CD14-positive monocyte (primary cell): ENCODE measurements around the gene EPS8L1. TPM values are rescaled to one million over a fixed set of nuclear protein-coding genes. Genes with fewer than 3 reads are reported as not detected.

Experiments used
- DNase-seq, 3 donors: peaks; one replicate each; pipeline ENCODE4 v3.0.0-alpha.2; 2011 to 2022
- H2AFZ ChIP-seq: 2 replicates; pipeline ENCODE4 v1.6.0; 2012; ENCODE audit warnings: mild to moderate bottlenecking, low read depth, low read length, inconsistent platforms; ENCODE audit not compliant: insufficient read depth, poor library complexity, severe bottlenecking
- H3K27ac ChIP-seq, 2 donors: 1 replicate in 1 of 2; 2 replicates in 1 of 2; pipeline ENCODE4 v1.5.1; 2012 to 2013; ENCODE audit warnings: low read length in 2 of 2, control low read depth in 1 of 2, inconsistent platforms in 1 of 2, low read depth in 1 of 2, mild to moderate bottlenecking in 1 of 2
- H3K27me3 ChIP-seq, 2 donors: one replicate each; pipeline versions ENCODE4 v1.6.0 to v1.6.1; 2011 to 2013; ENCODE audit warnings: low read length in 2 of 2; ENCODE audit not compliant: control insufficient read depth in 2 of 2, insufficient read depth in 2 of 2
- H3K36me3 ChIP-seq, 2 donors: replicated peaks in 1 of 2; 1 replicate in 1 of 2; 2 replicates in 1 of 2; pipeline versions ENCODE4 v1.5.1 to v1.6.1; 2012 to 2013; ENCODE audit warnings: low read length in 2 of 2, control low read depth in 1 of 2, inconsistent platforms in 1 of 2, mild to moderate bottlenecking in 1 of 2; ENCODE audit not compliant: insufficient read depth in 2 of 2, control insufficient read depth in 1 of 2
- H3K4me1 ChIP-seq, 2 donors: 1 replicate in 1 of 2; 2 replicates in 1 of 2; pipeline versions ENCODE4 v1.5.1 to v1.6.1; 2012 to 2013; ENCODE audit warnings: low read length in 2 of 2, control low read depth in 1 of 2, inconsistent platforms in 1 of 2, mild to moderate bottlenecking in 1 of 2, moderate library complexity in 1 of 2; ENCODE audit not compliant: insufficient read depth in 2 of 2, control insufficient read depth in 1 of 2
- H3K4me2 ChIP-seq: replicated peaks from 2 replicates; pipeline ENCODE3; 2012; ENCODE audit warnings: low read length, moderate library complexity, mild to moderate bottlenecking; ENCODE audit not compliant: poor library complexity, severe bottlenecking; ENCODE audit errors: extremely low read depth
- H3K4me3 ChIP-seq, 3 experiments: fragments of 200-600 bp in 1 of 3; sonication (generic) in 1 of 3; replicated peaks in 1 of 3; 1 replicate in 2 of 3; 2 replicates in 1 of 3; pipeline ENCODE4 v1.5.1; 2011 to 2013; ENCODE audit warnings: low read length in 3 of 3, mild to moderate bottlenecking in 3 of 3, control low read depth in 2 of 3, low read depth in 2 of 3, inconsistent platforms in 1 of 3, moderate library complexity in 1 of 3
- H3K79me2 ChIP-seq: 2 replicates; pipeline ENCODE4 v1.6.0; 2012; ENCODE audit warnings: mild to moderate bottlenecking, control low read depth, inconsistent platforms, low read length, moderate library complexity; ENCODE audit not compliant: insufficient read depth
- H3K9ac ChIP-seq: 2 replicates; pipeline ENCODE4 v1.6.0; 2017; ENCODE audit warnings: low read length, mild to moderate bottlenecking; ENCODE audit not compliant: insufficient read depth, poor library complexity, severe bottlenecking
- H3K9me3 ChIP-seq, 2 donors: replicated peaks in 1 of 2; 1 replicate in 1 of 2; 2 replicates in 1 of 2; pipeline versions ENCODE4 v1.5.1 to v1.6.1; 2012 to 2013; ENCODE audit warnings: low read length in 2 of 2, control low read depth in 1 of 2; ENCODE audit not compliant: control insufficient read depth in 1 of 2, insufficient read depth in 1 of 2
- H4K20me1 ChIP-seq: 2 replicates; pipeline ENCODE4 v1.6.0; 2012; ENCODE audit warnings: mild to moderate bottlenecking, low read length, control low read depth, moderate library complexity; ENCODE audit not compliant: insufficient read depth
- H3K27ac Mint-ChIP-seq, 7 donors: one replicate each; pipeline ENCODE4 v1.8.0; 2020; ENCODE audit warnings: mild to moderate bottlenecking in 7 of 7, mixed read lengths in 7 of 7, moderate library complexity in 6 of 7, inconsistent platforms in 2 of 7
- H3K27me3 Mint-ChIP-seq, 3 donors: one replicate each; pipeline ENCODE4 v1.8.0; 2021 to 2022; ENCODE audit warnings: low read depth in 3 of 3, mild to moderate bottlenecking in 3 of 3, mixed read lengths in 3 of 3, moderate library complexity in 3 of 3, inconsistent platforms in 1 of 3
- H3K36me3 Mint-ChIP-seq, 2 donors: one replicate each; pipeline ENCODE4 v1.8.0; 2020; ENCODE audit warnings: mixed read lengths in 2 of 2, inconsistent platforms in 1 of 2, mild to moderate bottlenecking in 1 of 2
- H3K4me1 Mint-ChIP-seq: one replicate; pipeline ENCODE4 v1.8.0; 2020; ENCODE audit warnings: mild to moderate bottlenecking, mixed read lengths
- H3K4me3 Mint-ChIP-seq, 2 donors: one replicate each; pipeline ENCODE4 v1.8.0; 2020; ENCODE audit warnings: mild to moderate bottlenecking in 2 of 2, mixed read lengths in 2 of 2, moderate library complexity in 1 of 2
- H3K9me3 Mint-ChIP-seq, 7 donors: one replicate each; pipeline ENCODE4 v1.8.0; 2020 to 2022; ENCODE audit warnings: mixed read lengths in 7 of 7, mild to moderate bottlenecking in 6 of 7, moderate library complexity in 6 of 7, inconsistent platforms in 2 of 7
- WGBS: methylation state at CpG from one replicate; pipeline ENCODE4 v1.1.5; 2013; ENCODE audit warnings: missing lambda C conversion rate; ENCODE audit not compliant: insufficient coverage; 5-methylcytosine and 5-hydroxymethylcytosine counted together
- intact Hi-C, 2 donors: fragments of 100-400 bp; cut with micrococcal nuclease; formaldehyde crosslinking; loops; one replicate each; pipeline versions ENCODE4 v1.15.0 to v1.15.1; 2023
- polyA plus RNA-seq, 3 donors: library from polyadenylated mRNA; depleted of rRNA in 1 of 3; unstranded in 2 of 3; stranded (reverse) in 1 of 3; fragments of 300-500 nt in 2 of 3; fragments of >200 nt in 1 of 3; fragmentation: Illumina TruSeq in 2 of 3; gene quantifications; 1 replicate in 2 of 3; 2 replicates in 1 of 3; pipeline ENCODE4 v1.2.3, GENCODE V29; 2012 to 2021
- TF ChIP-seq, protein P1 (sequence below): fragments of 200-600 bp; IDR thresholded peaks from one replicate; pipeline ENCODE4 v1.8.0; 2022; ENCODE audit warnings: antibody characterized with exemption, mild to moderate bottlenecking

EPS8L1 gene
- polyA plus RNA-seq, 3 donors, result 1.5 to 5.0 (median 1.8) TPM

DNA sequence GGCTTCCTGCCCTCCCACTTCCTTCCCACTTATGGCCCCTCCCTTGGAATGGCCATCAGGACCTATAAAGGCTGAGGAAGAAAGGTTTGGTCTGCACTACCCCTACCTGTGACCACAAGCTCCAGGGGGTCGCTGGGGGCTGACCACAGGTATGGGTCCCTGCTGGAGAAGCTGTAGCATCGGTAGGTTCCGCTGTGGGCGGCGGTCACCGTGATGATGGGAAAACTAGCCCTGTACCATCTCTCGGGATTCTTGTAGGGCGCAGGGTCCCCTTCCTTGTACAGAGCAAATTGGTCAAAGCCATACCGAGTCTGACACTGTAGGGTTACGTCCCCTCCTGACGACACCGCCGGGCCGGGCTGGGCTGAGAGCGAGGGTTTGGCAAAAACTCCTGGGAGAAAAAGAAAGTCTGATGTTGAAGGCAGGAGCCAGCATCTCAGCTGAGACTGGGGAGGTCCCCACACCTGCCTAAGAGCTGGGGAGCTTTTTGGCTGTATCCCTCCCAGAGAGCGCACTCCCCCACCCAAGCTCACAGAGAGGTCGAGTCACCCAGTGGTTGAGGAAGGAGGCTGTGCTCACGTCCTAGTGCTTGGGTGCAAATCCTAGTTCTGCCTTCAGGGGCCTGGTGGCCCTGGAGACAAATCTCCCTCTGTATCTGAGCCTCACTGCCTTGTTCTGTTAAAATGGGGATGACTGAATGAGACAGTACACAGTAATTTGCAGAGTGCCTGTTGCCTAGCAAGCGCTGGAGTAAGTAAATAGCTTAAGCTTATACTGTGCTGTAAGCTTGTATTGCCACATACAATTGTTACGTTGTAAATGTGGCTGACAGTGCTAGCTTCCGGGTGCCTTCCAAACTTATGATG lies 48.0 kb upstream of the EPS8L1 start:
- peaks cover 5% of the 10 kb centered on the region for H4K20me1 ChIP-seq
- Mint-ChIP-seq H3K4me3 (no peak overlapping the region), H3K27me3 (peaks cover 0 to 8% (median 6%) of the 10 kb centered on the region in 3 donors), H3K9me3 (peaks cover 2 to 18% (median 16%) of the 10 kb centered on the region in 7 donors), H3K36me3 (peaks cover 2 to 12% of the 10 kb centered on the region in 2 donors), H3K27ac (peak overlapping the region in 5 of 7 donors; percentile 14 to 80 (median 58)), H3K4me1 (peaks cover 18% of the 10 kb centered on the region)
- WGBS, result 92% methylated on average over 10 of the region's 21 CpGs
- peaks cover 0 to 10% of the 10 kb centered on the region in 2 donors for H3K4me1 ChIP-seq
- H3K79me2 ChIP-seq, result no peaks in the 10 kb centered on the region
- H3K27ac ChIP-seq, result peak overlapping the region in 1 of 2 donors; percentile 22
- no peak overlapping the region for H2AFZ ChIP-seq
- TF ChIP-seq, protein P1, sequence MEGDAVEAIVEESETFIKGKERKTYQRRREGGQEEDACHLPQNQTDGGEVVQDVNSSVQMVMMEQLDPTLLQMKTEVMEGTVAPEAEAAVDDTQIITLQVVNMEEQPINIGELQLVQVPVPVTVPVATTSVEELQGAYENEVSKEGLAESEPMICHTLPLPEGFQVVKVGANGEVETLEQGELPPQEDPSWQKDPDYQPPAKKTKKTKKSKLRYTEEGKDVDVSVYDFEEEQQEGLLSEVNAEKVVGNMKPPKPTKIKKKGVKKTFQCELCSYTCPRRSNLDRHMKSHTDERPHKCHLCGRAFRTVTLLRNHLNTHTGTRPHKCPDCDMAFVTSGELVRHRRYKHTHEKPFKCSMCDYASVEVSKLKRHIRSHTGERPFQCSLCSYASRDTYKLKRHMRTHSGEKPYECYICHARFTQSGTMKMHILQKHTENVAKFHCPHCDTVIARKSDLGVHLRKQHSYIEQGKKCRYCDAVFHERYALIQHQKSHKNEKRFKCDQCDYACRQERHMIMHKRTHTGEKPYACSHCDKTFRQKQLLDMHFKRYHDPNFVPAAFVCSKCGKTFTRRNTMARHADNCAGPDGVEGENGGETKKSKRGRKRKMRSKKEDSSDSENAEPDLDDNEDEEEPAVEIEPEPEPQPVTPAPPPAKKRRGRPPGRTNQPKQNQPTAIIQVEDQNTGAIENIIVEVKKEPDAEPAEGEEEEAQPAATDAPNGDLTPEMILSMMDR, result no peak
- no peak overlapping the region for H3K9ac ChIP-seq
- no peaks in the 10 kb centered on the region for H3K27me3 ChIP-seq
- no peak overlapping the region for H3K4me2 ChIP-seq
- H3K4me3 ChIP-seq, result no peak overlapping the region
- DNase-seq, result peak in 2 of 3 donors; percentile 35 to 52
- peaks cover 0 to 16% of the 10 kb centered on the region in 2 donors for H3K9me3 ChIP-seq
- intact Hi-C loops, result no loop called here
- no peaks in the 10 kb centered on the region for H3K36me3 ChIP-seq

DNA sequence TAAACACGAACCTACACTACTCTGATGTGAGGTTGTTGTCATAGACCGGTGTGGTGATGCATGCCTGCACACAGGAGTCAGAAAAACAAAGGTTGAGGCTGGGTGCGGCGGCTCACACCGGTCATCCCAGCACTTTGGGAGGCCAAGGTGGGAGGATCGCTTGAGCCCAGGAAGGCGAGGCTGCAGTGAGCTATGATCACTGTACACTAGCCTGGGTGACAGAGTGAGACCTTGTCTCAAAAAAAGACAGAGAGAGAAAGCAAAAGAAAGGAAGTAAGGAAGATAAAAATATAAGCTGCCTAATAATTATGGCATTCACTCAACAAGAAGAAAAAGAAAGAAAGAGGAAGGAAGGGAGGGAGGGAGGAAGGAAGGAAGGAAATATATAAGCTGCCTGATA lies 46.9 kb upstream of the EPS8L1 start:
- peaks cover 0 to 10% of the 10 kb centered on the region in 2 donors for H3K4me1 ChIP-seq
- H3K27ac ChIP-seq, result no peak overlapping the region
- peaks cover 0 to 13% of the 10 kb centered on the region in 2 donors for H3K9me3 ChIP-seq
- no peaks in the 10 kb centered on the region for H3K79me2 ChIP-seq
- no peak overlapping the region for H3K4me3 ChIP-seq
- whole genome bisulfite sequencing, result 96% methylated on average over 7 of the region's 7 CpGs
- Mint-ChIP-seq H3K36me3 (peaks cover under 1 to 12% of the 10 kb centered on the region in 2 donors), H3K27ac (peak overlapping the region in 6 of 7 donors; percentile 15 to 73 (median 32)), H3K27me3 (peaks cover 0 to 8% (median 6%) of the 10 kb centered on the region in 3 donors), H3K9me3 (peaks cover 0 to 16% (median 12%) of the 10 kb centered on the region in 7 donors), H3K4me3 (no peak overlapping the region), H3K4me1 (peaks cover 17% of the 10 kb centered on the region)
- intact Hi-C loops, result no loop called here
- H4K20me1 ChIP-seq, result peaks cover 5% of the 10 kb centered on the region
- no peak overlapping the region for H2AFZ ChIP-seq
- no peak overlapping the region for H3K4me2 ChIP-seq
- no peak overlapping the region for H3K9ac ChIP-seq
- no peaks in the 10 kb centered on the region for H3K27me3 ChIP-seq
- DNase-seq, result no peak
- TF ChIP-seq, protein P1, result no peak
- H3K36me3 ChIP-seq, result no peaks in the 10 kb centered on the region
